GM10266 (cell line): ENCODE measurements around the gene CENPF.
"Not testable (repeated sequence)": the region's sequence is repeated elsewhere in the genome, so short reads cannot be mapped to it uniquely, and the experiment has no call there.

ENCODE experiments used
- DNase-seq: peaks from one replicate; pipeline ENCODE4 v3.0.0; 2012; ENCODE audit errors: extremely low spot score
- CTCF ChIP-seq: IDR thresholded peaks from 2 replicates; pipeline ENCODE4 v1.5.1; 2012; ENCODE audit warnings: mild to moderate bottlenecking, low read depth; ENCODE audit not compliant: control insufficient read depth, insufficient read depth; ENCODE audit errors: missing control alignments

CENPF gene

GRCh38 chr1:214607492-214608215 lies 4.7 kb downstream of the CENPF start:
- not testable (repeated sequence) for DNase-seq

GRCh38 chr1:214608216-214608783 lies 5.3 kb downstream of the CENPF start:
- DNase-seq, result not testable (repeated sequence)

GRCh38 chr1:214608817-214609216 lies 5.8 kb downstream of the CENPF start:
- DNase-seq, result not testable (repeated sequence)

GRCh38 chr1:214609692-214610091 lies 6.7 kb downstream of the CENPF start:
- no peak for TF ChIP-seq CTCF
- DNase-seq, result no peak

- DNase-seq, result not testable (repeated sequence)
These were observed 7.1 kb downstream of the CENPF start for GRCh38 chr1:214610136-214610535.

- no peak for TF ChIP-seq CTCF
These were observed 12.1 kb downstream of the CENPF start for GRCh38 chr1:214615109-214615508.

GRCh38 chr1:214615871-214616270 lies 12.9 kb downstream of the CENPF start:
- DNase-seq, result no peak
- TF ChIP-seq CTCF, result no peak

More at GRCh38 chr1:214615109-214615508, 12.1 kb downstream of the CENPF start:
- DNase-seq, result no peak

GRCh38 chr1:214617246-214617645 lies 14.3 kb downstream of the CENPF start:
- no peak for TF ChIP-seq CTCF
- no peak for DNase-seq

GRCh38 chr1:214617843-214618242 lies 14.8 kb downstream of the CENPF start:
- no peak for TF ChIP-seq CTCF
- DNase-seq, result no peak
